Breast epithelium (tissue), 3 donors: Measurements from ENCODE around the gene ZNF148.

Experiments used
- POLR2A ChIP-seq: fragments of 450-650 bp; IDR thresholded peaks from one replicate; pipeline ENCODE4 v1.6.1; 2016; ENCODE audit warnings: antibody characterized with exemption, mild to moderate bottlenecking, moderate library complexity
- POLR2AphosphoS5 ChIP-seq, 3 donors: sonication (generic); formaldehyde crosslinking; IDR thresholded peaks; one replicate each; pipeline ENCODE4 v1.6.1; 2017; ENCODE audit warnings: antibody characterized with exemption in 3 of 3
- TF ChIP-seq, protein P1 (sequence below), 3 donors: fragments of 450-650 bp; IDR thresholded peaks; one replicate each; pipeline ENCODE4 v1.5.1; 2016 to 2017; ENCODE audit warnings: antibody characterized with exemption in 3 of 3, mild to moderate bottlenecking in 3 of 3, moderate library complexity in 3 of 3

GRCh38 chr3:125331243-125331642 is 43.9 kb downstream of the ZNF148 start:
- TF ChIP-seq, protein P1, sequence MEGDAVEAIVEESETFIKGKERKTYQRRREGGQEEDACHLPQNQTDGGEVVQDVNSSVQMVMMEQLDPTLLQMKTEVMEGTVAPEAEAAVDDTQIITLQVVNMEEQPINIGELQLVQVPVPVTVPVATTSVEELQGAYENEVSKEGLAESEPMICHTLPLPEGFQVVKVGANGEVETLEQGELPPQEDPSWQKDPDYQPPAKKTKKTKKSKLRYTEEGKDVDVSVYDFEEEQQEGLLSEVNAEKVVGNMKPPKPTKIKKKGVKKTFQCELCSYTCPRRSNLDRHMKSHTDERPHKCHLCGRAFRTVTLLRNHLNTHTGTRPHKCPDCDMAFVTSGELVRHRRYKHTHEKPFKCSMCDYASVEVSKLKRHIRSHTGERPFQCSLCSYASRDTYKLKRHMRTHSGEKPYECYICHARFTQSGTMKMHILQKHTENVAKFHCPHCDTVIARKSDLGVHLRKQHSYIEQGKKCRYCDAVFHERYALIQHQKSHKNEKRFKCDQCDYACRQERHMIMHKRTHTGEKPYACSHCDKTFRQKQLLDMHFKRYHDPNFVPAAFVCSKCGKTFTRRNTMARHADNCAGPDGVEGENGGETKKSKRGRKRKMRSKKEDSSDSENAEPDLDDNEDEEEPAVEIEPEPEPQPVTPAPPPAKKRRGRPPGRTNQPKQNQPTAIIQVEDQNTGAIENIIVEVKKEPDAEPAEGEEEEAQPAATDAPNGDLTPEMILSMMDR (IDR thresholded peaks at IDR 0.05) = no peak
- no peak for TF ChIP-seq POLR2AphosphoS5 (IDR thresholded peaks at IDR 0.05)
- no peak for TF ChIP-seq POLR2A
